NCI-H345 treated with DMSO at 0.1 percent for 48 hours (cell line): Measurements from ENCODE around the gene HBS1L.

Experiments used
- DNase-seq: peaks from one replicate; lab custom pipeline; 2025; ENCODE audit not compliant: unreplicated experiment; lab: John Stamatoyannopoulos, UW

Gene HBS1L

GRCh38 chr6:134951494-134952263, 102.9 kb downstream of the HBS1L start:
- DNase-seq, result no peak

DNA sequence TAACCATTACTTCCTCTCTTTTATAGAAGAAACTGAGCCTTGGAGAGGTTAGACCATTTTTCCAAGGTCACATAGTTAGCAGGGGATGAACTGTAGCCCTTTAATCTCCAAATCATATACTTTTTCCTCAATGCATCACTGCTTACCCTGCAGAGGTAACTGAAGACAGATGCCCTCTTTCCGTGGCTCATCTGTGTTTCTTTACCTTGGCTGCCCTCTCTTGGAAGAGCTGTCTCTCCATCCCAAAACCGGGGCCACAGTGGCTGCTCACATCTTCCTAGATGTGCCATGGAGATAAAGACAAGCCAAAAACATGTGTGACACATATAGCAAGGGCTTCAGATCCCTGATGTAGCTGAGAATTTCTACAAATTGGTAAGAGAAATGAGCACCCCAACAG, 104.1 kb downstream of the HBS1L start:
- no peak for DNase-seq

DNA sequence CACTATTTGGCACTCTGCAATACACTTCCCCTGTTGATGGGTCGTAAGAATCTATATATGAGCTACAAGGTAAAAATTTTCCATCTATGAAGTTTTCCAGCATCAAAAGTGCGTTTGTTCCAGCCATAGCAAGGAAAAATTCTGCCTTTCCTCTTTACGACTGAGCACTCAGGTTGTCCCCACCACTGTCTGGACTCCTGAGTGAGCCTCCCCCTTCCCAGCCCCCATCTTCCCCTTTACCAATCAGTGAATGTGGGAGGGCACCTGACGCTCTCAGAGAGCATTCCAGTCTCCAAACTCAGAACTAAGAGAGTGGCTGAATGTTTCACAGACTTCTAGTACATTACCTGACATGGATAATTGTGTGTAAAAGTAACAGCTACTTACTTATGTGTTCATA, 104.7 kb downstream of the HBS1L start, which contains the start of gene ALDH8A1:
Gene ALDH8A1, minus strand, starts transcription at position 175 of the 400 bp plus-strand sequence. Its CDS starts 48 bp downstream, at position 127.
- DNase-seq, result no peak

- no peak for DNase-seq
These were observed 105.9 kb downstream of the HBS1L start for GRCh38 chr6:134948691-134949090.

GRCh38 chr6:134948142-134948541, 106.5 kb downstream of the HBS1L start:
- no peak for DNase-seq

- no peak for DNase-seq
These were observed 109.6 kb downstream of the HBS1L start for GRCh38 chr6:134945045-134945444.

GRCh38 chr6:134943522-134944111, 111.0 kb downstream of the HBS1L start:
- DNase-seq, result no peak

GRCh38 chr6:134938896-134939295, 115.7 kb downstream of the HBS1L start:
- no peak for DNase-seq

DNA sequence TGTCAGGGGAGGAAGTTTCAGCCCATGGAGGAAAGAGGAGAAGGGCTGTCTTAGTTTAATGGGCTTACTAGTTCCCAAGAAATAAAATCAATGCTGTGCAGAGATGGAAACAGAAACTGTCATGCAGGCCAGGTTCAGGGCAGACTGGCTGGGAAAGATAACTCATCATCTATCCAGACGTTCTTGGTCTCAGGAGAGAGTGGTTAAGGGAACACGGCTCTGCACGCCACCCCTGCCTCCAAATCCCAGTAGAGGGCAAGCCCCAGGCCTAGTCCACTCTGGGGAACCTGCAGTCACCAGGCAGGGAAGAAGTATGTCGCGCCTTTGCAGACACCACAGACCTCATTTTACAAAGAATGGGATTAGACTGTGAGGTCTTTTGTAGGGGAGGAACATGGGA, 117.2 kb downstream of the HBS1L start:
- DNase-seq, result no peak

GRCh38 chr6:134936931-134937330, 117.7 kb downstream of the HBS1L start:
- DNase-seq, result no peak

GRCh38 chr6:134936476-134936875, 118.1 kb downstream of the HBS1L start:
- no peak for DNase-seq

DNA sequence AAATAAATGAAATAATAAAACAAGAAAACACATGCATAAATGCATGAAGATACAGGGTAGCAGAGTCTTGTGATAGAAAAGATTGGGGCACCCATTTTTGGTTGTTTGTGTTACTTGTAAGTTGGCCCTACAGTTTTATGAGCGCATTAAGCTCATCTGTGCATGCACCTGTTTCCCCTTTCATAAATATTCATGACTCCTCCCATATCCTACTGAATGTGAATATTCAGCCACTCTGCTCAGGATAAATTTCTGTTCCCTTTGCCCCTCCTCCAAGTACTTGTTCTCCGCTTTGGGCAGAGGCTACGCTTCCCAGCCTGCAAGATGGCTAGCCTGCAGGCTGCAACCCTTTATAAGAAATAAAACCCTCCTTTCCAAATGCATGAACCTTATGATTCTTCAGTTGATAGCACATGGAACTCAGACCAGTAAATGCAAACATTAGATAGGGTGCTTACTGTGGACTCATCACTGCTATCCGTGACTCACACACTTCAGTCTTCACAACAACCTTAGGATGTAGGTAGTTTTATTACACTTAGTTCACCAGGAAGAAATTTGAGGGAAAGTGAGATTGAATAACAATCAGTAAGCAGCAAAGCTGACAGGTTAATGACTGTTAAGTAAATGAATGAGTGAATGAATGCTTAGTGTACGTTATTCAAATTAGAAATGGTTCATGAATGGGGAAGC, 119.7 kb downstream of the HBS1L start:
- DNase-seq, result no peak

DNA sequence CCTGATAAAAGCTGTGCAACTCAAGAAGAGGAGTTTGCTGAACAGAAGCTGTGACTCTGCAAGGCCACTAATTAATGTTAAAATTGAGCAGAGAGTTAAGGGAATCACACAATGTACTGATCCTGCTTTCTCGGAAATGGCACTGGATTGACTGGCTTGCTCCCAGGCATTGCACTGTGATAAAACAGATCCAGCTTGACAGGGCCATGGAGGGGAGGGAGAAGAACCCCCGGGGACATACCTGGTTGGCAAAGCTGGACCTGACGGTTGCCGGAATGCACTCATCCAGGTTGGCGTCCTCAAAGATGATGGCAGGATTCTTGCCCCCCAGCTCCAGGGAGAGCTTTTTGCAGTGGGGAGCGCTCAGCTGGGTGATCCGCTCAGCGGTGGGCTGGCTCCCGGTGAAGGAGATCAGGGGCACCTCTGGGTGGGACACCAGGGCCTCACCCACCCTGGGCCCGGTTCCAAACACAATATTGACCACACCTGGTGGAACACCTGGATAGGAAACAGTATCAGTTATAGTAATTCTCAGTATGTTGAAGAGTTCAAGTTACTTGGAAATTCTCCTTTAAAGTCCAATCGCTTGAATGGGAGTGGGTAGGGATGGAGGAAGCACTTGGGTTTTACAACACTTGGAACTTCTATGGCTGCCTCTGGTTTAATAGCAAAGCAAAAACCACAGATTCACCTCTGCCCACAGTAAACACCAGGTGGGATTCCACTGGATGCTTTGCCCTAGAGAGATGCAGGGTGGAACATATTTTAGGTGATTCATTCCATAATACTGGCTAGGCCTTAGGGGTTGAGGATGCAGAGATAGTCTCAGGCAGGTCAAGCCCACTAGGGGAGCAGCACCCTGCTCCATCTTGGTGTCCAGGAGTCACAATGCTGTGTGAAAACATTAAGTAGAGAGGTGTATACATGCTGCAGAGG, 121.8 kb downstream of the HBS1L start:
- DNase-seq, result no peak

DNA sequence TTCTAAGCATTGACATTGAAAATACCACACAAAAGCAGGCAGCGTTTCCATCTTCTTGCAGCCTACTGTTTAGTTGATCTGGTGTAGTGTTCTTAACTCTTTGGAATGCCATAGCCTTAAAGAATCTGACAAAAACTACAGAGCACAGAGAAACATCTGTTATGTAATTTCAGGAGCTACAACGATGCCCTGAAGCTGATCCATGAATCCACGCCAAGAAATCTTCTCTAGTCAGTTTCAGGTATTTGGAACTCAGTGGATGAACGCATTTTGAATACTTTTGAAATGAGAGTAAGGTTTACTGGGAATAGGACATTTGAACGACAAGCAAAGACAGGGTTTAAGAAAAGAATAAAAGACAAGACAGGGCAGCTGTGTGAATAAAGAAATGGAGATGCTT, 122.5 kb downstream of the HBS1L start:
- DNase-seq, result no peak

DNA sequence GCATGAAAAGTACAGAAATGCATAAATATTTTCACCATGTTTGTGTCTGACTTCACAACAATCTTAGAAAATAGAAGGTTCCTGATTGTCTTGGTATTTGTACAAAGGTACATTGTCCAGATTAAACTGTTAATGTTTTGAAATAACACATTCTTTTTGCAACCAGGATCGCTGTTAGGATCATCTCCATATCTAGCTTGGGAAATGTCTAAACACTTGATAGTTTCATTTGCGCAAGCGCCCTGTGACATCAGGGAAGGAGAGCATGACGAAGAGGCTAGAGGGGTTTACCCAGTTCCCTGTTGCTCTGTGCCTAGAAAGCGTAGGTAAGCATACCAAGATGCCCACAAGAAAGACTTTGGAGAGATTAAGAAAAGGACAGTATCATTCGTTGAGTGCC, 124.2 kb downstream of the HBS1L start:
- DNase-seq, result no peak

DNA sequence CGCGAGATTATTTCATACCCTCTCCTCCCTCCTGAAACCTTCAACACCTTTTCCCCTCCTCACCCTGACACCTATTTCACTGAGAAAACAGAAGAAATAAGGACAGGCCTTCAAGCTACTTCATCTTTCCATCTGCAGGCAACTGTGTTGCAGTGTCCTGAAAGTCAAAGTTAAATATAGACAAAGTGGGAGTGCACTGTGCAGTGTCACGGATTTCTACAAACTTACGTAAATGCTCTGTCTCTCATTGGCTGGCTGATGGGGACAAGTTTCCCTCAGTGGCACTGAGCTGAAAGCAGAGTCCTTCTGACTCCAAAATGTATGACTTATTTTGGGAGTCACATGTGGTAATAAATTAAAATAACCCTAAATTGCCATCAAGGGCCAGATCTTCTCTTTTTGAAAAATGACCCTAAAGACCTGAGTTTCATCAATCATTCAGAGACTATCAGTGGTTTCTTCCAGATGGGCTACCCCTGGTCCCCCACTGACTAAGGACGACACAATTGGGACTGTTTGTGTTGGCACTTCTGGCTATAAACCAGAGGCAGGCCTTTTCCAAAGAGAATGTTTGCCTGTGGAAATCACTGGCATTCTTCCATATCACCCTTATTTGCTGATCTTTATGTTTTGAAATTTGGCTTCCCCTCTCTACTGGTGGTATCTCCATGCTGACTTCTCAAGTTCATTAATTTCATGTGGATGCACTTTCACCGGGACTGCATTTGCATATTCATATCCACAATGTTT, 126.3 kb downstream of the HBS1L start:
- DNase-seq, result no peak

GRCh38 chr6:134925800-134926199, 128.8 kb downstream of the HBS1L start:
- no peak for DNase-seq

DNA sequence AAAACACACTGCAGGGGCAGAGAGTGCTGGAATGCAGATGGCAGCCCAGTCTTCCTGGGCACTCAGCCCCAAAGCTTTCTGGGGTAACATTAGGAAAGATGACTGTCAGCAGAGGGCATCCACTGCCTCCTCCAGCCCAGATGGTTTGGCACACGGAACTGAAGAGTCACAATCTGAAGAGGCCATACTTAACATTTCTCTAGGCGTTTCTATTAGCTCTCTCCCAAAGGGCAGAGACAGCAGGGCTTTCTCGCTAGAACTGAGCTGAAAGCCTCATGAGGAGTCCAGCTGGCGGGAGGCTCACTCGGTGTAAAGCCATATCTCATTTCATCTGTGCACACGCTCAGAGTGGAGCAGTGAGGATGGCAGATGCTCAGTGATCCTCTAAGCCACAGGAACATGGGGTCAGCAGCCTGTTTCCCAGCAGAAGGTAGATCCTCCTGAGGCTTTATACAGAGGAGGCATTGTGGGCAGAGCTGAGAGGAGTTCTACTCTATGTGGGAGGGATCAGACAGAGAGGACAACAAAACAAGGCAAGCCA, 132.8 kb downstream of the HBS1L start:
- no peak for DNase-seq

DNA sequence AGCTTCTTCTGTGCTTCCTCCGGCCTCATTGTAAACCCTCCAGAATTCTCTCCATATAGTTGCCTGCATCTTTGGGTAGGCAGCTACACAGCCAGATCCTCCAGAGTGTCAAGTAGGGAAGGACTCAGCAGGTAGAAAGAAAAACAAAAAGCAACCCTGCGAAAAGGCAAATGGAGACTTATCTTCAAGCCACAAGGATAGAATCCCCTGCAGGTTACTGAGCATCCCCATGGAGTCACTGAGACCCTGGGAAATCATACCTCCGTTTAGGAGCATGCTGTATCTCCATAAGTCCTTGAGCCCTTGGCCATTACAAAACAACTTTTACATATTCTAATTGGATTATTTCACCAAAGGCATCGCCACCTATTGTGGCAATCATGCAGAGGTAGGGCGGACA, 133.3 kb downstream of the HBS1L start:
- no peak for DNase-seq

GRCh38 chr6:134920422-134920821, 134.2 kb downstream of the HBS1L start:
- DNase-seq, result no peak
